Neural progenitor cell (in vitro differentiated cells): ENCODE results near the gene ITFG1.

Experiments
- CTCF ChIP-seq: fragments of 200-600 bp; sonication (generic); IDR thresholded peaks from 2 replicates; pipeline ENCODE4 v1.5.1; 2017; ENCODE audit warnings: antibody characterized with exemption, mild to moderate bottlenecking
- EZH2 ChIP-seq: fragments of 200-600 bp; sonication (generic); IDR thresholded peaks from 2 replicates; pipeline ENCODE4 v1.6.1; 2017; ENCODE audit warnings: antibody characterized with exemption, mild to moderate bottlenecking, moderate library complexity

GRCh38 chr16:47262938-47263337 is 197.9 kb downstream of the ITFG1 start:
- no peak for TF ChIP-seq CTCF
- no peak for TF ChIP-seq EZH2
